ENCODE measurements around the gene FBXO44. TPM values are rescaled to one million over a fixed set of nuclear protein-coding genes. Genes with fewer than 3 reads are reported as not detected.
"Not testable (repeated sequence)": the region's sequence is repeated elsewhere in the genome, so short reads cannot be mapped to it uniquely, and the experiment has no call there.

Gene FBXO44
- total RNA-seq, 2 experiments from 2014 or later = 54.9 to 59.2 TPM

- Mint-ChIP-seq H3K4me3 (no peak overlapping the region), H3K27me3 (peaks cover 18% of the 10 kb centered on the region), H3K4me1 (no peaks in the 10 kb centered on the region), H3K9me3 (no peaks in the 10 kb centered on the region), H3K27ac (no peak overlapping the region), H3K36me3 (no peaks in the 10 kb centered on the region)
- ATAC-seq (ENCODE audit: low read depth) (no peak), DNase-seq (no peak)
- POLR2A ChIA-PET = no interaction called here
Measured at GRCh38 chr1:11622398-11622797, 32.3 kb upstream of the FBXO44 start.

- peaks cover 18% of the 10 kb centered on the region for H3K27me3 Mint-ChIP-seq
- no peaks in the 10 kb centered on the region for H3K36me3 Mint-ChIP-seq
Measured at GRCh38 chr1:11623702-11624101, 31.0 kb upstream of the FBXO44 start.

GRCh38 chr1:11626551-11626950 is 28.1 kb upstream of the FBXO44 start:
- DNase-seq (no peak), ATAC-seq (ENCODE audit: low read depth) (no peak)
- Mint-ChIP-seq H3K27ac (no peak overlapping the region), H3K4me1 (no peaks in the 10 kb centered on the region), H3K36me3 (no peaks in the 10 kb centered on the region), H3K4me3 (no peak overlapping the region), H3K27me3 (peaks cover 26% of the 10 kb centered on the region), H3K9me3 (no peaks in the 10 kb centered on the region)
- POLR2A ChIA-PET = no interaction called here

More at GRCh38 chr1:11623702-11624101, 31.0 kb upstream of the FBXO44 start:
- Mint-ChIP-seq H3K27ac (no peak overlapping the region), H3K4me3 (no peak overlapping the region), H3K9me3 (no peaks in the 10 kb centered on the region), H3K4me1 (no peaks in the 10 kb centered on the region)
- POLR2A ChIA-PET = no interaction called here
- no peak for ATAC-seq (ENCODE audit: low read depth)
- DNase-seq = no peak

GRCh38 chr1:11628767-11629166 is 25.9 kb upstream of the FBXO44 start:
- ATAC-seq (ENCODE audit: low read depth) = no peak
- H3K9me3 Mint-ChIP-seq = no peaks in the 10 kb centered on the region
- no peak overlapping the region for H3K4me3 Mint-ChIP-seq
- POLR2A ChIA-PET = no interaction called here
- peaks cover 18% of the 10 kb centered on the region for H3K27me3 Mint-ChIP-seq
- no peaks in the 10 kb centered on the region for H3K36me3 Mint-ChIP-seq
- no peak for DNase-seq
- H3K27ac Mint-ChIP-seq = no peak overlapping the region
- H3K4me1 Mint-ChIP-seq = no peaks in the 10 kb centered on the region

- POLR2A ChIA-PET = no interaction called here
- no peaks in the 10 kb centered on the region for H3K9me3 Mint-ChIP-seq
Measured at GRCh38 chr1:11629184-11630016, 25.3 kb upstream of the FBXO44 start.

GRCh38 chr1:11634365-11635192 is 20.1 kb upstream of the FBXO44 start:
- H3K4me1 Mint-ChIP-seq = no peaks in the 10 kb centered on the region
- ATAC-seq (ENCODE audit: low read depth) (no peak), DNase-seq (no peak)
- H3K27me3 Mint-ChIP-seq = peaks cover 10% of the 10 kb centered on the region
- no peak overlapping the region for H3K4me3 Mint-ChIP-seq
- POLR2A ChIA-PET = no interaction called here
- H3K9me3 Mint-ChIP-seq = no peaks in the 10 kb centered on the region
- no peaks in the 10 kb centered on the region for H3K36me3 Mint-ChIP-seq
- no peak overlapping the region for H3K27ac Mint-ChIP-seq

More at GRCh38 chr1:11629184-11630016, 25.3 kb upstream of the FBXO44 start:
- ATAC-seq (ENCODE audit: low read depth) = no peak
- H3K4me3 Mint-ChIP-seq = no peak overlapping the region
- H3K36me3 Mint-ChIP-seq = no peaks in the 10 kb centered on the region
- peaks cover 16% of the 10 kb centered on the region for H3K27me3 Mint-ChIP-seq
- H3K4me1 Mint-ChIP-seq = no peaks in the 10 kb centered on the region
- DNase-seq = no peak
- no peak overlapping the region for H3K27ac Mint-ChIP-seq

GRCh38 chr1:11638121-11638520 is 16.6 kb upstream of the FBXO44 start:
- POLR2A ChIA-PET = no interaction called here
- Mint-ChIP-seq H3K27me3 (peaks cover 11% of the 10 kb centered on the region), H3K9me3 (no peaks in the 10 kb centered on the region), H3K36me3 (no peaks in the 10 kb centered on the region), H3K4me1 (peaks cover 1% of the 10 kb centered on the region), H3K4me3 (no peak overlapping the region), H3K27ac (no peak overlapping the region)
- ATAC-seq (ENCODE audit: low read depth) (no peak), DNase-seq (no peak)

- ATAC-seq (ENCODE audit: low read depth) (no peak), DNase-seq (no peak)
- no peak overlapping the region for H3K4me3 Mint-ChIP-seq
- H3K36me3 Mint-ChIP-seq = no peaks in the 10 kb centered on the region
- POLR2A ChIA-PET = no interaction called here
- peaks cover 11% of the 10 kb centered on the region for H3K27me3 Mint-ChIP-seq
- no peak overlapping the region for H3K27ac Mint-ChIP-seq
- H3K4me1 Mint-ChIP-seq = peaks cover 1% of the 10 kb centered on the region
- no peaks in the 10 kb centered on the region for H3K9me3 Mint-ChIP-seq
Measured at GRCh38 chr1:11639372-11639771, 15.3 kb upstream of the FBXO44 start.

GRCh38 chr1:11640101-11640500 is 14.6 kb upstream of the FBXO44 start:
- Mint-ChIP-seq H3K4me1 (peaks cover 1% of the 10 kb centered on the region), H3K9me3 (no peaks in the 10 kb centered on the region), H3K27me3 (peaks cover 11% of the 10 kb centered on the region), H3K36me3 (no peaks in the 10 kb centered on the region), H3K4me3 (no peak overlapping the region), H3K27ac (no peak overlapping the region)
- POLR2A ChIA-PET = no interaction called here
- DNase-seq = no peak
- no peak for ATAC-seq (ENCODE audit: low read depth)

- POLR2A ChIA-PET = no interaction called here
- H3K36me3 Mint-ChIP-seq = no peaks in the 10 kb centered on the region
- no peaks in the 10 kb centered on the region for H3K9me3 Mint-ChIP-seq
- no peak overlapping the region for H3K27ac Mint-ChIP-seq
- H3K4me3 Mint-ChIP-seq = no peak overlapping the region
- DNase-seq = no peak
- peaks cover 8% of the 10 kb centered on the region for H3K27me3 Mint-ChIP-seq
- no peak for ATAC-seq (ENCODE audit: low read depth)
- peaks cover 1% of the 10 kb centered on the region for H3K4me1 Mint-ChIP-seq
Measured at GRCh38 chr1:11640944-11641343, 13.7 kb upstream of the FBXO44 start.

- Mint-ChIP-seq H3K27ac (no peak overlapping the region), H3K4me3 (no peak overlapping the region), H3K27me3 (peaks cover 8% of the 10 kb centered on the region), H3K36me3 (no peaks in the 10 kb centered on the region), H3K9me3 (no peaks in the 10 kb centered on the region), H3K4me1 (peaks cover 1% of the 10 kb centered on the region)
- POLR2A ChIA-PET = no interaction called here
- DNase-seq (no peak), ATAC-seq (ENCODE audit: low read depth) (no peak)
Measured at GRCh38 chr1:11641776-11642305, 12.8 kb upstream of the FBXO44 start.

- H3K4me3 Mint-ChIP-seq, H3K36me3 Mint-ChIP-seq, H3K27me3 Mint-ChIP-seq, H3K27ac Mint-ChIP-seq, H3K9me3 Mint-ChIP-seq, H3K4me1 Mint-ChIP-seq: not testable (repeated sequence)
- POLR2A ChIA-PET = interaction anchor here (0.7 kb wide), 1 partner anchor 255 kb away, joined by 4 read pairs; no protein-coding TSS in a partner anchor
- ATAC-seq (ENCODE audit: low read depth) (peak; percentile 58), DNase-seq (peak; percentile 63)
Measured at GRCh38 chr1:11642418-11643017, 12.2 kb upstream of the FBXO44 start.

GRCh38 chr1:11643782-11644181 is 10.9 kb upstream of the FBXO44 start:
- Mint-ChIP-seq H3K9me3 (no peaks in the 10 kb centered on the region), H3K27ac (no peak overlapping the region), H3K36me3 (no peaks in the 10 kb centered on the region), H3K4me1 (peaks cover 1% of the 10 kb centered on the region), H3K4me3 (no peak overlapping the region), H3K27me3 (peaks cover 8% of the 10 kb centered on the region)
- ATAC-seq (ENCODE audit: low read depth) (no peak), DNase-seq (no peak)
- POLR2A ChIA-PET = interaction anchor here (0.7 to 0.9 kb wide), 2 partner anchors 76 to 583 kb away, joined by 5 to 8 read pairs; no protein-coding TSS in a partner anchor

Data from activated naive CD8-positive, alpha-beta T cell treated with anti-CD3 and anti-CD28 coated beads, Interleukin-2, amount 10 ng/mL, durations not matched to agents 7 days and 5 days (primary cell).